Measurements from ENCODE around the gene ZNHIT3. TPM values are rescaled to one million over a fixed set of nuclear protein-coding genes. Genes with fewer than 3 reads are reported as not detected.

The ZNHIT3 gene
- total and polyA plus RNA-seq, 10 of the 15 experiments (the other 5 are each of a cell fraction or from before 2014, with no cell fraction given) = 34.1 to 128 (median 55.6) TPM

DNA sequence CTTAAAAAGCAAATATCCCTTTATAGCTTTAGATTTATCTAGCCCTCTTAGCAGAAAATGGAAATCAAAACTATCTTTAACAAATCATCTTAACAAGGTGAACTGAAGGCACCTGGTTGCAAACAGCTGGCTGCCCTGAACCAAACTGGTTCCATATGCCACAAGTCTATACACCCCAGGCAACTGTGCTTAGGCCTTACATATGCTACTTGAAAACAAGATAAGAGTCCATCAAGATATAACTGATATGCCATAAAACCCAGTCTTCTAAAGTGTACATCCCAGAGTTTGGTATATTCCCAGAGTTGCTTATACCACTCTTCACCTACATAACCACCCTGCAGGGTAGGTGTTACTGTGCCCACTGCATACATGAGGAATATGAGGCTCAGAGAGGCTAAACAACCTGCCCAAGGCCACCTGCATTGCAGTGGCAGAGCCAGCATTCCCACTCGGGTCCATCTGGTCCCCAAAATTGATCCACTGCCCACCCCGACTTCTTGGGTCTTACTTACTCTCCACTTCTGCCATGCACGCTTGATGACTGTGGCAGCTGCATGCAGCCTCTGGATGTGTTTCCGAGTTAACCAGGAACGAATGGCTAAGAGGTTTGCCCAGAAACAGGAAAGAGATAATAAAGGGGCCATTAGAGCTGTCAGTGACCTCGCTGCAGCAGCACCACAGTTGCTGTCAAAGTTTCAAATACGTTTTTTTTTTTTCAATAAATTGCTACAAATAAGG lies 12.2 kb downstream of the ZNHIT3 start:
- no TSS peak for BruUV-seq (replicated peaks)
- Histone ChIP-seq H3K79me2 (ENCODE audit: control insufficient read depth, insufficient read depth, low read length) (no peaks in the 10 kb centered on the region), H3K9ac (ENCODE audit: control insufficient read depth, insufficient read depth, low read length) (no peak overlapping the region), H3K4me1 (ENCODE audit: control insufficient read depth, insufficient read depth, low read length) (no peaks in the 10 kb centered on the region), H3K27me3 (replicated peaks in 1 of 2; ENCODE audit: control insufficient read depth in 2 of 2, insufficient read depth in 2 of 2, low read length in 1 of 2) (no peaks in the 10 kb centered on the region), H3K27ac (ENCODE audit: control insufficient read depth, insufficient read depth) (no peak overlapping the region), H3K4me2 (ENCODE audit: control insufficient read depth, insufficient read depth) (no peak overlapping the region), H3K4me3 (no peak overlapping the region), H2AFZ (ENCODE audit: control insufficient read depth, low read depth, low read length) (no peak overlapping the region), H3K9me3 (replicated peaks; ENCODE audit: control insufficient read depth, insufficient read depth, low read length) (no peaks in the 10 kb centered on the region), H3K36me3 (ENCODE audit: control insufficient read depth in 2 of 2, insufficient read depth in 2 of 2, low read length in 1 of 2) (peaks cover 22 to 35% of the 10 kb centered on the region in 2 experiments), H4K20me1 (ENCODE audit: control insufficient read depth, insufficient read depth) (no peaks in the 10 kb centered on the region)
- ChIA-PET POLR2A (interaction anchor here (0.6 kb wide), 1 partner anchor 695 kb away, joined by 5 read pairs; no protein-coding TSS in a partner anchor), SMC1A (ENCODE audit: uncharacterized antibody, unreplicated experiment) (no interaction called here), CTCF (no interaction called here), RAD21 (ENCODE audit: unreplicated experiment) (no interaction called here)
- intact Hi-C loops (cut with micrococcal nuclease; ENCODE audit: unreplicated experiment) (no loop called here), in situ Hi-C loops (cut with MboI) (loop anchor here (25.0 kb wide), 1 partner anchor 361 kb away; no protein-coding TSS in a partner anchor)
- ATAC-seq = no peak
- no peak for DNase-seq (ENCODE audit: low read depth, low spot score)
- TF ChIP-seq ZNF207 (IDR thresholded peaks at IDR 0.05; ENCODE audit: borderline replicate concordance) = no peak
- TF ChIP-seq POLR2A (IDR thresholded peaks at IDR 0.05; ENCODE audit: low read depth, low read length) = peak; percentile 24; the same call in 1 of the 2 replicates
- TF ChIP-seq, protein P1, sequence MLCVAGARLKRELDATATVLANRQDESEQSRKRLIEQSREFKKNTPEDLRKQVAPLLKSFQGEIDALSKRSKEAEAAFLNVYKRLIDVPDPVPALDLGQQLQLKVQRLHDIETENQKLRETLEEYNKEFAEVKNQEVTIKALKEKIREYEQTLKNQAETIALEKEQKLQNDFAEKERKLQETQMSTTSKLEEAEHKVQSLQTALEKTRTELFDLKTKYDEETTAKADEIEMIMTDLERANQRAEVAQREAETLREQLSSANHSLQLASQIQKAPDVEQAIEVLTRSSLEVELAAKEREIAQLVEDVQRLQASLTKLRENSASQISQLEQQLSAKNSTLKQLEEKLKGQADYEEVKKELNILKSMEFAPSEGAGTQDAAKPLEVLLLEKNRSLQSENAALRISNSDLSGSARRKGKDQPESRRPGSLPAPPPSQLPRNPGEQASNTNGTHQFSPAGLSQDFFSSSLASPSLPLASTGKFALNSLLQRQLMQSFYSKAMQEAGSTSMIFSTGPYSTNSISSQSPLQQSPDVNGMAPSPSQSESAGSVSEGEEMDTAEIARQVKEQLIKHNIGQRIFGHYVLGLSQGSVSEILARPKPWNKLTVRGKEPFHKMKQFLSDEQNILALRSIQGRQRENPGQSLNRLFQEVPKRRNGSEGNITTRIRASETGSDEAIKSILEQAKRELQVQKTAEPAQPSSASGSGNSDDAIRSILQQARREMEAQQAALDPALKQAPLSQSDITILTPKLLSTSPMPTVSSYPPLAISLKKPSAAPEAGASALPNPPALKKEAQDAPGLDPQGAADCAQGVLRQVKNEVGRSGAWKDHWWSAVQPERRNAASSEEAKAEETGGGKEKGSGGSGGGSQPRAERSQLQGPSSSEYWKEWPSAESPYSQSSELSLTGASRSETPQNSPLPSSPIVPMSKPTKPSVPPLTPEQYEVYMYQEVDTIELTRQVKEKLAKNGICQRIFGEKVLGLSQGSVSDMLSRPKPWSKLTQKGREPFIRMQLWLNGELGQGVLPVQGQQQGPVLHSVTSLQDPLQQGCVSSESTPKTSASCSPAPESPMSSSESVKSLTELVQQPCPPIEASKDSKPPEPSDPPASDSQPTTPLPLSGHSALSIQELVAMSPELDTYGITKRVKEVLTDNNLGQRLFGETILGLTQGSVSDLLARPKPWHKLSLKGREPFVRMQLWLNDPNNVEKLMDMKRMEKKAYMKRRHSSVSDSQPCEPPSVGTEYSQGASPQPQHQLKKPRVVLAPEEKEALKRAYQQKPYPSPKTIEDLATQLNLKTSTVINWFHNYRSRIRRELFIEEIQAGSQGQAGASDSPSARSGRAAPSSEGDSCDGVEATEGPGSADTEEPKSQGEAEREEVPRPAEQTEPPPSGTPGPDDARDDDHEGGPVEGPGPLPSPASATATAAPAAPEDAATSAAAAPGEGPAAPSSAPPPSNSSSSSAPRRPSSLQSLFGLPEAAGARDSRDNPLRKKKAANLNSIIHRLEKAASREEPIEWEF (IDR thresholded peaks at IDR 0.05; ENCODE audit: insufficient replicate concordance, low read depth, low read length) = no peak
- no peak for TF ChIP-seq CBX3 (IDR thresholded peaks at IDR 0.05; ENCODE audit: borderline replicate concordance, low read depth)
- 78% methylated on average over 7 of the region's 7 CpGs for WGBS (ENCODE audit: insufficient coverage, insufficient replicate concordance, low lambda C conversion rate, missing lambda C conversion rate)
- FAIRE-seq = no peak
